ENCODE results near the gene SCN5A. TPM values are rescaled to one million over a fixed set of nuclear protein-coding genes. Genes with fewer than 3 reads are reported as not detected.

Gene SCN5A
- total RNA-seq, 4 donors from 2014 or later: 0.39 to 0.42 TPM; not detected in 2

DNA sequence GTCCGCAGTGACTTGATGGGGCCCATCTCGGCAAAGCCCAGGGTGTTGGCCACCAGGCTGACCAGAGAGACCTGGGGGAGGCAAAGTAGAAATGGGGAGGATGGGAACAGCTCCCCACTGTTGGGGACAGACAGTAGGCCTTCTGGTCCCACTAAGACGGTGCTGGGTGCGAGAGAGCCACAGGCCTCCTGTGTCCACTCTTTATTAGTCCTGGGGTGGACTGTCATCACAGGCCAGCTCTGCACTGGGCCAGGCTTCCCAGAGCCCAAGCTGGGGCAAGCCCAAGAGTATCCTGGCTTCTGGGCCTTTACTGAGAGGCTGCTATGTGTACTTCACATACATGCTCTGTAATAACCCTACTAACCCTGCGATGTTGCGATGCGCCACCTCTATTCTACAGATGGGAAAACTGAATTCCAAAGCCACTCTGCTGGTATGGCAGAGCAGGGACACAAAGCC, 87.0 kb downstream of the SCN5A start:
- TF ChIP-seq, protein P1, sequence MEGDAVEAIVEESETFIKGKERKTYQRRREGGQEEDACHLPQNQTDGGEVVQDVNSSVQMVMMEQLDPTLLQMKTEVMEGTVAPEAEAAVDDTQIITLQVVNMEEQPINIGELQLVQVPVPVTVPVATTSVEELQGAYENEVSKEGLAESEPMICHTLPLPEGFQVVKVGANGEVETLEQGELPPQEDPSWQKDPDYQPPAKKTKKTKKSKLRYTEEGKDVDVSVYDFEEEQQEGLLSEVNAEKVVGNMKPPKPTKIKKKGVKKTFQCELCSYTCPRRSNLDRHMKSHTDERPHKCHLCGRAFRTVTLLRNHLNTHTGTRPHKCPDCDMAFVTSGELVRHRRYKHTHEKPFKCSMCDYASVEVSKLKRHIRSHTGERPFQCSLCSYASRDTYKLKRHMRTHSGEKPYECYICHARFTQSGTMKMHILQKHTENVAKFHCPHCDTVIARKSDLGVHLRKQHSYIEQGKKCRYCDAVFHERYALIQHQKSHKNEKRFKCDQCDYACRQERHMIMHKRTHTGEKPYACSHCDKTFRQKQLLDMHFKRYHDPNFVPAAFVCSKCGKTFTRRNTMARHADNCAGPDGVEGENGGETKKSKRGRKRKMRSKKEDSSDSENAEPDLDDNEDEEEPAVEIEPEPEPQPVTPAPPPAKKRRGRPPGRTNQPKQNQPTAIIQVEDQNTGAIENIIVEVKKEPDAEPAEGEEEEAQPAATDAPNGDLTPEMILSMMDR (IDR thresholded peaks at IDR 0.05): no peak
- TF ChIP-seq POLR2A (IDR thresholded peaks at IDR 0.05): no peak
- intact Hi-C loops (cut with DNase I; ENCODE audit: low total_unique reads): no loop called here
- WGBS, 2 donors: 97% methylated on average over 6 to 7 of the region's 7 CpGs
- no peak overlapping the region for H3K4me3 ChIP-seq (ENCODE audit: low read depth, poor library complexity, severe bottlenecking)
- DNase-seq (ENCODE audit: low spot score in 2 of 2): no peak

DNA sequence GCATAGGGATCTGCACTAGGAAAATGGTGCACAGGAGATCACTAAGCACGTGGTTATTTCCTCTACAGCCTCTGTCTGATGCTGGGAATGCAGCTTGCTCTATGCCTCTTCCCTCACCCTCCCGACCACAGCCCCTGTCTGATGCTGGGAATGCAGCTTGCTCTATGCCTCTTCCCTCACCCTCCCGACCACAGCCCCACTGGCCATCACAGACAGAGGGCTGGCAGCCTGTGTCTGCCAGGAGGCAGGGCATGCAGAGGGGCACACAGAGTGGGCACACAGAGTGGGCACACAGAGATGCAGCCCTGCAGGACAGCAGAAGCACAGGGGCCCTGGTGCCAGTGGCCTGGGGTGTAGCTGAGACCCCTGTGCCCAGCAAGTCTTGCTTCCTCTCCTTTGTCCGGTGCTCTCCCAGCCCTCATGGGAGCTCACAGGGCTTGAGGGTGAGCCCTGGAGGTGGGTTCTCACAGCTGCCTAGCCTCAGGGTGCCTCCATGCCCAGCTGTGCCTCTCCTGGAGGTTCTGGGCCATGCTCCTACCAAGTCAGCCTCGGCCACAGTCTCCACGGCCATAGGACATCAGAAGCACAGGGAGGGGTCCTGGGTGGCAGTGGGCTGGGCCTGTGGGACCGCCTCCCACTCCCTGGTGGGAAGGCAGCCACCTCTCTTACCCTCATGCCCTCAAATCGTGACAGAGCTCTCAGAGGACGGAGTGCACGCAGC, 87.6 kb downstream of the SCN5A start:
- intact Hi-C loops (cut with DNase I; ENCODE audit: low total_unique reads): no loop called here
- DNase-seq (ENCODE audit: low spot score in 2 of 2): peak in 1 of 2 donors; percentile 69
- no peak for TF ChIP-seq POLR2A (IDR thresholded peaks at IDR 0.05)
- TF ChIP-seq, protein P1 (IDR thresholded peaks at IDR 0.05): no peak
- H3K4me3 ChIP-seq (ENCODE audit: low read depth, poor library complexity, severe bottlenecking): no peak overlapping the region
- WGBS, 2 donors: 75 to 87% methylated on average over 7 to 10 of the region's 10 CpGs

DNA sequence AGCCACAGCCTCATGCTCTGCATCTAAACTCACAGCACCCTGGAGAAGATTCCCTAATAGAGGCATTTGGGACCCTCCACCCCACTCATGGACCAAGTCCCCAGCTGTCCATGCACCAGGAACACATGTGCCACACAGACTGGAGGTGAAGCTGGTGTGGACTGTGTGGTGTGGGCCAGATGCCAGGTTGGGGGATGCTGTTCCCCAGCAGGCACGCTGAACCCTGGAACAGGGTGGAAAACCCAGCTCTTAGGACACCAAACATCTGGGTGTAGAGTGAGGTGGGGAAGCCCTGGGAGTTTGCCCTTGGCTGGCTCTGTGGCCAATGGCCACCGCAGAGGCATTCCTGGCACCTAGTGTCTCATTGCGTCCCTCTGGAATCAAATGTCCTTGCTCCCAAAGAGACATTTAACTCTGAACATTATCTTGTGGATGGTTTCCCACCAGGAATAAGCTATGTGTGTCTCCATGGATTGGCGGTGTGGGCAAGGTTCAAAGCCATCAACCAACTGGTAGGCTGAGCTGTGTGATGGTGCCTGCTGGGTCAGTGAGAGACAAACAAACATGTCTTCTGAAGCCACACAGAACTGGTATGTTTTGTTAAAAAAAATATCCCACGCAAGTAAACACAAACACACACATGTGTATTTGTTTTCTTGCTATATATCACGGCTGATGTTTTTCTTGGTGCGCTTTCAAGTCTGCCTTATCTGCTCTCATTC, 88.3 kb downstream of the SCN5A start:
- intact Hi-C loops (cut with DNase I; ENCODE audit: low total_unique reads): no loop called here
- TF ChIP-seq POLR2A (IDR thresholded peaks at IDR 0.05): no peak
- TF ChIP-seq, protein P1 (IDR thresholded peaks at IDR 0.05): no peak
- WGBS, 2 donors: 81 to 93% methylated on average over 7 of the region's 7 CpGs
- no peak overlapping the region for H3K4me3 ChIP-seq (ENCODE audit: low read depth, poor library complexity, severe bottlenecking)
- peak in 1 of 2 donors; percentile 72 for DNase-seq (ENCODE audit: low spot score in 2 of 2)

DNA sequence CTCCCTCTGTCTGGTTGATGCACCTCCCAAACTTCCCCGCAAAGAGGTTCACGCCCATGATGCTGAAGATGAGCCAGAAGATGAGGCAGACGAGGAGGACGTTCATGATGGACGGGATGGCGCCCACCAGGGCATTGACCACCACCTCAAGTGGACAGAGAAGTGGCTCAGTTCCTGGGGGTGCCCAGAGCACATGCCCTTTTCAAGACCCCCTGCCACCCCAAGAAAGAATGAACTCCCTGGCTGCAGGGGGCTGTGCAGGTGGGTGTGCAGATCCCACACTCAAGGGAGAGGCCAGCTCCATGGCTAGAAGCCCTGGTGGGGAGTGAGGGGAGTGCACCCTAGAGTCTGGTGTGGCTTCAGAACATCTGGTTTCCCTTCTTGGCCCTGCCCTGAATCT, 89.2 kb downstream of the SCN5A start:
- peak in 1 of 2 donors; percentile 58 for DNase-seq (ENCODE audit: low spot score in 2 of 2)
- 94 to 96% methylated on average over 6 of the region's 6 CpGs for WGBS, 2 donors
- H3K4me3 ChIP-seq (ENCODE audit: low read depth, poor library complexity, severe bottlenecking): no peak overlapping the region
- intact Hi-C loops (cut with DNase I; ENCODE audit: low total_unique reads): no loop called here
- no peak for TF ChIP-seq POLR2A (IDR thresholded peaks at IDR 0.05)
- TF ChIP-seq, protein P1 (IDR thresholded peaks at IDR 0.05): no peak

DNA sequence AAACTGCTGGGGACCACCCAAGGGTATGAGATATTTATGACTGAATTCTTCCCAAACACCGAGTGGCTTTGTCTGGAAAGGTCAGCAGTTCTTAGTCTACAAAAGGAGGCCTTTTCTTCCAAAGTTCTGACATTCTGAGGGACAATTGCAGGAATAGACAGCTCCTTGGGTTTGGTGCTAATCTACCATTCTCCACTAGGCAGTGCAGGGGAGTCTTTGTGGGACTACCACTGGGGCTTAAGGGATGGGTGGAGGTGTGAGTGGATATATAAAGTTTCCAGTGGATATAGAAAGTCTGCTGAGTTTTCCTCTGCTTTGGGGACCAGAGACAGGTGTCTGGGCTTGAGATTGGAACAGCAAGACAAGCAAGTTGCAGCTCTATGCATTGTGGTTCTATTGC, 90.6 kb downstream of the SCN5A start:
- WGBS, 2 donors: 35 to 53% methylated on average over 1 of the region's 1 CpG
- no peak for DNase-seq (ENCODE audit: low spot score in 2 of 2)
- intact Hi-C loops (cut with DNase I; ENCODE audit: low total_unique reads): no loop called here
- H3K4me3 ChIP-seq (ENCODE audit: low read depth, poor library complexity, severe bottlenecking): no peak overlapping the region
- TF ChIP-seq, protein P1 (IDR thresholded peaks at IDR 0.05): no peak
- TF ChIP-seq POLR2A (IDR thresholded peaks at IDR 0.05): no peak
